NCI-H1105 (cell line): ENCODE data around the gene CBY1.
"Not testable (repeated sequence)": the region's sequence is repeated elsewhere in the genome, so short reads cannot be mapped to it uniquely, and the experiment has no call there.

Source experiments
- DNase-seq: peaks from one replicate; lab custom pipeline; 2025; lab: John Stamatoyannopoulos, UW

The CBY1 gene

DNA sequence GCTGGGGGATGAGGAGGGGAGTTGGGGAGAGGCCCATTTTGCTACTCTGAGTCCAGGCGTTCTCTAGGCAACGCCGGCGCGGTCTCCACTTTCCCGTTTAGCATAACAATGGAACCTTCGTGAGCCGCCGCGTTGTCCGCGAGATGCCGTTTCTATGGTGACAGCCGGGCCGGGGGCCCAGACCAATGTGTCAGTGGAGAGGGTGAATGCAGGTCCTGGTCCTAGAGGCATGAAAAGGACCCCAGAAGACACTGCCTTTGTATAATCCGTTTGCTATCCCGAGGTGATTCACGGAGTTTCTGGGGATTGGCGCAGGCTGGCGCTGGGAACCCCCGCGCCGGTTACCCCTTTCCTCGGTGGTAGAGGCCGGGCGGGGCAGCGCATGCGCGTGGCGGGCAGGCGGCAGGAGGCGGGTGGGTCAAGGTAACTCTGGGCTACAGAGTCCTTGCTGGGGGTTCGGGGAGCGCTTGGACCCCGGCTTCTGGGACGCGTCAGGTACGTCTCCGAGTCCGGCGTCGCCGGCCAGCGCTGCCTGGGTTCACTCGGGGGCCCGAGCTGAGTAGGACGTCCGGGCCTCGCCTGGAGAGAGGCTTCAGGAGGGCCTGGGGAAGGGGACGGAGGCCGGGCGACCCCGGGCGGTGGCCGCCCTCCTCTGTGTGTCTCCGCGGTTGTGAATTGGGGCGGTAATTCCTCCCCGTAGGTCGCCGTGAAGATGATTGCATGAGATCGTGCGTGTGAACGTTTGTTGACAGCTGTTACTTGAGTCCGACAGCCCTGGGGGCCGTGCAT, at the start of gene CBY1, which contains the start of gene FAM227A:
TSS of gene CBY1 (plus strand) at position 383 of the 789 bp plus-strand sequence. CDS start 11,417 bp downstream, outside the sequence.
TSS of gene FAM227A (minus strand) at position 137 of the 789 bp plus-strand sequence. CDS start 6,224 bp downstream, outside the sequence.
- peak; percentile 92 for DNase-seq

GRCh38 chr22:38607680-38608079, 48.8 kb upstream of the CBY1 start:
- no peak for DNase-seq

- DNase-seq, result no peak
Measured at GRCh38 chr22:38608992-38609750, 47.3 kb upstream of the CBY1 start.

GRCh38 chr22:38610234-38610633, 46.2 kb upstream of the CBY1 start:
- no peak for DNase-seq

DNA sequence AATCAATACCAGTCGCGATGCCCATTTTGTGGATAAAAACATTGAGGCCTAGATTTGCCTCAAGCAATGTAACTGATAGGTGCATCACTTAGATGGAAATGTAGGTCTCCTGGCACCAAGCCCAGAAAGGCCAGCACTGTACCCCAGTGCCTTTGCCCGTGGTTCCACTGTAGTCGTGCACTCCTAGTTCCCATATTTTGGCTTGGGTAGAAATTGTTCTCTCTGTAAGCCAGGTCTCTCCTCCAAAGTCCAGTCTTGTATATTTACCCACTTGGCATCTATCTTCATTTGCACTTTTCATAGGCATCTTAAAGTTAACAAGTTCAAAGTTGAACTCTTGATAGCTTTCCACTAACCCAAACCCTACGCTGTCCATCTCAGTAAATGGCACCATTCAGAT, 44.9 kb upstream of the CBY1 start:
- no peak for DNase-seq

DNA sequence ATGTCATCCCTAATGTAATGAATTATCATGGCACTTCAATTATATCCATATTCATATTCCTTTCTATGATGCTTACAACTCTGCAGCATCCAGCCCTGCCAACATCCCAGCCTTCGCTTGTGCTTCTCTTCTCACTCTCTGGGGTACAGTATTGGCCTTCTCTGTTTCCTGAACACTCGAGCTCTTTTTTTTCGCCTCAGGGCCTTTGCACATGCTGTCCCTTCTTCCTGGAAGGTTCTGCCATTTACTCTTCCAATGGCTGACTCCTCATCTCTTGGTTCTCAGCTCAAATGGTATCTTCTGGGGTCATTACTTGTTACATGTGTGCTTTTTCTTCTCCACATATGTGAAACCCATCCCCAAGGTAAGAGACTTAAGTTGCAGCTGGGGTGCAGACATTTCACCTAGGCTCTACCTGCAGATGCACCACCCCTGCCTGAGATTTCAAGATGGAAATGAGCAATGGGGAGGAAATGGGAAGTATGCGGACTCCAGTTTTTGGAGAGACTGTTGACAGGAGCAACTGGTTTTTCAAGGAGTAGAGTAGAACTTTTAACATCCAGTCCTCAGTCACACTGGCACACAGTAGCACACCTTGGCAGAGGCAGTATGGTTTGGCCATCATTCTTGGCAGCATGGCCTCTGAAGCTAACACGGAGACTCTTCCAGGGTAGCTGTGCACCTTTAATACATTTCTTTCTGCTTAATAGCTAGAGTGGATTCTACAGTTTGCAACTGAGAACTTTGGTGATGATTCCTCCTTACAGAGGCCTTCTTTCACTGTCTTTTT, 44.0 kb upstream of the CBY1 start:
- no peak for DNase-seq

GRCh38 chr22:38613588-38613987, 42.9 kb upstream of the CBY1 start:
- no peak for DNase-seq

- no peak for DNase-seq
Measured at GRCh38 chr22:38614332-38615063, 41.9 kb upstream of the CBY1 start.

DNA sequence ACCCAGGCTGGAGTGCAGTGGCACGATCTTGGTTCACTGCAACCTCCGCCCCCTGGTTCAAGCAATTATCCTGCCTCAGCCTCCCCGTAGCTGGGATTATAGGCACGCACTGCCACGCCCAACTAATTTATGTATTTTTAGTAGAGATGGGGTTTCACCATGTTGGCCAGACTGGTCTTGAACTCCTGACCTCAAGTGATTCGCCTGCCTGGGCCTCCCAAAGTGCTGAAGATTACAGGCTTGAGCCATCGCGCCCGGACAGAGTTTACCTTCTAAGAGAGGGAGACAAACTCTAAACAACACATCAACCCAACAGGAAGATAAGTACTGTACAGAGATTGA, 41.4 kb upstream of the CBY1 start:
- DNase-seq, result not testable (repeated sequence)

- DNase-seq, result no peak
Measured at GRCh38 chr22:38618258-38618657, 38.2 kb upstream of the CBY1 start.

DNA sequence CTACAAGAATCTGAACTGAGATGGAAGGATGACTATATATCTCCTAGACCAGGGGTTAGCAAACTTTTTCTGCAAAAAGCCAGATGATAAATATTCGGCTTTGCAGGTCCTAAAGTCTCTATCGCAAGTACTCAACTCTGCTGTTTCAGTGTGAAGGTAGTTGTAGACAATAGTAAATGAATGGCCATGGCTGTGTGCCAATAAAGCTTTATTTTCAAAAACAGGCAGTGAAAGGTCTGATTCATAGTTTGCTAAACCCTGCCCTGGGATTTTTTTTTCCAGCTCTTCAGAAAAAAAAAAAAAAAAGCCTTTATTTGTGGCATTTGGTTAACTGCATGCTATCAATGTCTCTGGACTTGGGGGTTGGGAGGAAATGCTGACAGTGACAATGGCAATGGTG, 37.8 kb upstream of the CBY1 start:
- DNase-seq, result no peak

DNA sequence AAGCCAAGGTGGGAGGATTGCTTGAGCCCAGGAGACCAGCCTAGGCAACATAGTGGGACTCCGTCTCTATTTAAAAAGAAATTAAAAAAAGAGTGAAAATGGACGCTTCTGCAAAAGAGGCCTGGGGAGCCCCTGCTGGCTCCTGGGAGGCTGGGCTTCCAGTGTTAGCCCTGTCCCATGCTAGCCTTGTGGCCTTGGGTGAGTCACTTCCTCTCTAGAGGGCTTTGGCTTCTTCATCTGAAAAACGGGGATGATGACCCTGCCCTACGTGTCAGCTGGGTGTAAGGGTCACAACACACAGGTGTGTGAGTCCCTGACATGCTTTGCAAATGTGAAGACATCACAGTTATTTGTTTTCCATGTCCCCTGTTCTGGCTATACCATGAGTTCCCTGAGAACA, 33.1 kb upstream of the CBY1 start:
- no peak for DNase-seq

DNA sequence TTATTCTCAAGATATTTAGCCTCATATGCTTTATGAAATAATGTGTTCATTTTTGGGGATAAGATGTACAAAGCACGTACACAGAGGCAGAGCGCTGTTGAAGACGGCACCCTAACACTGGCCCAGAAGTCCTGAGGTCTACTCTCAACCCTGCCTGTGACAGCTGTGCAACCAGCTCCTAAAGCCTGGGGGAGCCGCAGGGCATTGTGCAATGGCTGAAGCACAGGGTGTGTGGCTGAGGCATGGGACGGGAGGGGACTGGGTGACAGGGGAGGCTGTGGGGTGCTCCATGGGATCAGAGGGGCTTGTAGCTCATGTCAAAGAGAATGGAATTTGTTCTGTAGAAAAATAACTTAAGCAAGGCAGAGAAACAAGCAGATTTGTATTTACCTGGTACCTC, 28.0 kb upstream of the CBY1 start:
- no peak for DNase-seq

DNA sequence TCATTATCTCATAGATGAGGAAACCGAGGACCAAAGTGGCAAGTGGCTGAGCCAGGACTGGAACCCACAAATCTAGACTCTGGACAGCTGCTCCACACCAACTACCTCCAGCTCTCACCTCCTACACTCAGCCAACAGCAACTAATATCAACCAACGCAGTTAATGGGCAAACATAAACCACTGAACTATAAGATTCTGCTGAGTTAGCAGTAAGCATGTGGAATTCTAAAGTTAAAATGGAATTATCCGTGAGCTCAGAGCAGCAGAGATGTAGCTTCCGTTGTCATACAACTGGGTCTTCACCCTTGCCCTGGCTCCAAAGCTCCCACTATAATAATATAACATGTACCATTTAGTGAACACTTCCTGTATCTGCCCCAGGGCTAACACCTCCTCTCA, 27.3 kb upstream of the CBY1 start:
- DNase-seq, result no peak

- no peak for DNase-seq
Measured at GRCh38 chr22:38631724-38632123, 24.7 kb upstream of the CBY1 start.

DNA sequence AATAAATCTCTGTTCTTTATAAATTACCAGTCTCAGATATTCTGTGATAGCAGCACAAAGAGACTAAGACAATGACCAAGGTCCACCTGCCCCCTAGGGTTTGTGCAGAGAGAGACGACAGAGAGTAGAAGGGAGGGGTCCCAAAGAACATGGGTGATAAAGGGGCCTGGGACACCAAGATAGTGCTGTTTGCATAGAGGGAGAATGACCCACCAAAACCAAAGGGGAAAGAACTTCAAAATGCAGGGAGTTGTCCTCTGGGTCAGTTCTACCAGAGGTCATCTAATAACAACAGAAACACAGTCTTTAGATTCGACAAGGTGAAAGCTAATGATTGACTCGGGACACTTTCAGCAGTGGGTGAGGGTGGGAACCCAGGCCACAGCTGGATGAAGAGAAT, 23.9 kb upstream of the CBY1 start:
- DNase-seq, result no peak

GRCh38 chr22:38638216-38638615, 18.2 kb upstream of the CBY1 start:
- no peak for DNase-seq

DNA sequence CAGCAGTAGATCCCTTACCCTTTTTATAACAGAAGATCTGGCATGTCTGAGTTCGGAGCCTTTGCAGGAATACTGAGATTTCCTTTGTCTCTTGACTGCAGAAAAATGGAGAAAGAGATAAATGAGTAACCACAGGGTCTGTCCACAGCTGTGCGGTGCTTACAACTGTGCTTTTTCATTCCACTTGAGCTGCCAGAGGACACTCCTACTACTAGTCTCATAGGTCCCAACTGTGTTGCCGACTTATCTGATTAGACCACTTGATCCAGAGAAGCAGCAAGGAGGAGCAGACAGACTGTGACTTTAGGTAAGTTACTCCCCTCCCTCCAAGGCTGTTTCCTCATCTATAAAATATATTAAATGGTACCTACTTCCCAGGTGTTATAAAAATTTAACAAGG, 17.7 kb upstream of the CBY1 start:
- DNase-seq, result no peak

DNA sequence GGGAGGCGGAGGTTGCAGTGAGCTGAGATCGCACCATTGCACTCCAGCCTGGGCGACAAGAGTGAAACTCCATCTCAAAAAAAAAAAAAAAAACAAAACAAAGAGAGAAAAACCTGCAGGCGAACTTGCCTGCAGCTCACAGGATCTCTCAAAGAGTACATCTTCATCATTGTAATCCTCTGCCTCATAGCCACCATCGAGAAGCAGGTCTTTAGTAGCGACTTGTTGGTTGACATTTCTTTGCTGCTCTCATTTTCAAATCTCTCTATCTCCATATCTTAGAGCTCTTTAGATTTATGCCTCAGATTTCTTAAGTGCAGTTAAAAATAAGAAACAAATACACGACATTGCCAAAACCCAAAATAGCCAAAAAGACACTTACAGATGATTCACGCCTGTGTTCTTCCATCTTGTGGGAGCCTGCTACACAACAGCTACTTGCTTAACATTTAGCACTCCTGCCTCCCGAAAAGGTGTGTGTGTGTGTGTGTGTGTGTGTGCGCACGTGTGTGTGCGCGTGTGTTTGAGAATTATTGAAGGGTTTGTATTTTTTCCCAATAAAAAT, 14.9 kb upstream of the CBY1 start:
- DNase-seq, result no peak

- DNase-seq, result not testable (repeated sequence)
Measured at GRCh38 chr22:38644245-38644644, 12.2 kb upstream of the CBY1 start.

- DNase-seq, result no peak
Measured at GRCh38 chr22:38645430-38645829, 11.0 kb upstream of the CBY1 start.
